HL-60 (cell line): Measurements from ENCODE around the gene KIF12.

Experiments used
- DNase-seq, 2 experiments: peaks; one replicate each; pipeline ENCODE4 v3.0.0-alpha.2; 2010 to 2020; ENCODE audit warnings: low read depth in 1 of 2, low spot score in 1 of 2
- H3K27ac ChIP-seq: fragments of 250-450 bp; sonication (Bioruptor Pico); replicated peaks from 2 replicates; pipeline ENCODE4 v1.5.1; 2020; ENCODE audit warnings: mild to moderate bottlenecking, moderate library complexity
- H3K27me3 ChIP-seq: fragments of 250-450 bp; sonication (Bioruptor Pico); 2 replicates; pipeline ENCODE4 v1.5.1; 2021; ENCODE audit warnings: mild to moderate bottlenecking, moderate library complexity; ENCODE audit not compliant: insufficient read depth, poor library complexity, severe bottlenecking
- H3K4me3 ChIP-seq: replicated peaks from 2 replicates; pipeline ENCODE4 v1.5.1; 2011; ENCODE audit warnings: mild to moderate bottlenecking, control low read depth, low read length; ENCODE audit not compliant: insufficient read depth
- GABPA ChIP-seq: IDR thresholded peaks from 2 replicates; pipeline ENCODE4 v1.6.1; 2012; ENCODE audit warnings: low read depth
- POLR2AphosphoS5 ChIP-seq: IDR thresholded peaks from 2 replicates; pipeline ENCODE4 v1.6.1; 2012; ENCODE audit warnings: low read depth
- SPI1 ChIP-seq: IDR thresholded peaks from 2 replicates; pipeline ENCODE4 v1.6.1; 2012; ENCODE audit warnings: low read depth, mild to moderate bottlenecking, borderline replicate concordance
- TF ChIP-seq, protein P1 (sequence below): IDR thresholded peaks from one replicate; pipeline ENCODE4 v1.5.1; 2011; ENCODE audit warnings: low read length, control low read depth, inconsistent platforms; ENCODE audit not compliant: insufficient read depth
- TF ChIP-seq, protein P2 (sequence below): IDR thresholded peaks from 2 replicates; pipeline ENCODE4 v1.6.1; 2012; ENCODE audit warnings: low read depth; ENCODE audit not compliant: insufficient replicate concordance

The KIF12 gene

DNA sequence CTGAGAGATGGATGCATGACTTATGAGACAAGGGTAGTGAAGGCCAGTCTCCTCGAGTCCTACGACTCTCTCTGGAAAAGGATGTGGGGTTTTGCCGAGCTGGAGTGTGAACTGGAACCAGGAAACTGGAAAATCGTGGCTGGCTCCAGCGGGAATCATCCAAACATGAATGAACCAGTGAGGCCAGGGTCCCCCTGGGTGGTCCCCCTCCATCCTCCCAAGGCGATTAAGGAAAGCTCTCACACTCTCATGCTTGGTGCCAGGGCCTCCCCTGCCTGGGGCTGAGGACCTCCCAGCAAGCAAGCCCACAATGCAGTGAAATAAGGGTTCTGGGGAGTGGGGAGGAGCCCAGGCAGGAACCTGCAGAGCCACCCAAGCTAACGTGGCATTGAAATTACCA, 11.4 kb downstream of the KIF12 start:
- Histone ChIP-seq H3K27ac (no peak overlapping the region), H3K4me3 (no peak overlapping the region), H3K27me3 (no peaks in the 10 kb centered on the region)
- TF ChIP-seq POLR2AphosphoS5 (no peak), SPI1 (no peak), GABPA (no peak)
- TF ChIP-seq, protein P1, sequence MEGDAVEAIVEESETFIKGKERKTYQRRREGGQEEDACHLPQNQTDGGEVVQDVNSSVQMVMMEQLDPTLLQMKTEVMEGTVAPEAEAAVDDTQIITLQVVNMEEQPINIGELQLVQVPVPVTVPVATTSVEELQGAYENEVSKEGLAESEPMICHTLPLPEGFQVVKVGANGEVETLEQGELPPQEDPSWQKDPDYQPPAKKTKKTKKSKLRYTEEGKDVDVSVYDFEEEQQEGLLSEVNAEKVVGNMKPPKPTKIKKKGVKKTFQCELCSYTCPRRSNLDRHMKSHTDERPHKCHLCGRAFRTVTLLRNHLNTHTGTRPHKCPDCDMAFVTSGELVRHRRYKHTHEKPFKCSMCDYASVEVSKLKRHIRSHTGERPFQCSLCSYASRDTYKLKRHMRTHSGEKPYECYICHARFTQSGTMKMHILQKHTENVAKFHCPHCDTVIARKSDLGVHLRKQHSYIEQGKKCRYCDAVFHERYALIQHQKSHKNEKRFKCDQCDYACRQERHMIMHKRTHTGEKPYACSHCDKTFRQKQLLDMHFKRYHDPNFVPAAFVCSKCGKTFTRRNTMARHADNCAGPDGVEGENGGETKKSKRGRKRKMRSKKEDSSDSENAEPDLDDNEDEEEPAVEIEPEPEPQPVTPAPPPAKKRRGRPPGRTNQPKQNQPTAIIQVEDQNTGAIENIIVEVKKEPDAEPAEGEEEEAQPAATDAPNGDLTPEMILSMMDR = no peak
- TF ChIP-seq, protein P2, sequence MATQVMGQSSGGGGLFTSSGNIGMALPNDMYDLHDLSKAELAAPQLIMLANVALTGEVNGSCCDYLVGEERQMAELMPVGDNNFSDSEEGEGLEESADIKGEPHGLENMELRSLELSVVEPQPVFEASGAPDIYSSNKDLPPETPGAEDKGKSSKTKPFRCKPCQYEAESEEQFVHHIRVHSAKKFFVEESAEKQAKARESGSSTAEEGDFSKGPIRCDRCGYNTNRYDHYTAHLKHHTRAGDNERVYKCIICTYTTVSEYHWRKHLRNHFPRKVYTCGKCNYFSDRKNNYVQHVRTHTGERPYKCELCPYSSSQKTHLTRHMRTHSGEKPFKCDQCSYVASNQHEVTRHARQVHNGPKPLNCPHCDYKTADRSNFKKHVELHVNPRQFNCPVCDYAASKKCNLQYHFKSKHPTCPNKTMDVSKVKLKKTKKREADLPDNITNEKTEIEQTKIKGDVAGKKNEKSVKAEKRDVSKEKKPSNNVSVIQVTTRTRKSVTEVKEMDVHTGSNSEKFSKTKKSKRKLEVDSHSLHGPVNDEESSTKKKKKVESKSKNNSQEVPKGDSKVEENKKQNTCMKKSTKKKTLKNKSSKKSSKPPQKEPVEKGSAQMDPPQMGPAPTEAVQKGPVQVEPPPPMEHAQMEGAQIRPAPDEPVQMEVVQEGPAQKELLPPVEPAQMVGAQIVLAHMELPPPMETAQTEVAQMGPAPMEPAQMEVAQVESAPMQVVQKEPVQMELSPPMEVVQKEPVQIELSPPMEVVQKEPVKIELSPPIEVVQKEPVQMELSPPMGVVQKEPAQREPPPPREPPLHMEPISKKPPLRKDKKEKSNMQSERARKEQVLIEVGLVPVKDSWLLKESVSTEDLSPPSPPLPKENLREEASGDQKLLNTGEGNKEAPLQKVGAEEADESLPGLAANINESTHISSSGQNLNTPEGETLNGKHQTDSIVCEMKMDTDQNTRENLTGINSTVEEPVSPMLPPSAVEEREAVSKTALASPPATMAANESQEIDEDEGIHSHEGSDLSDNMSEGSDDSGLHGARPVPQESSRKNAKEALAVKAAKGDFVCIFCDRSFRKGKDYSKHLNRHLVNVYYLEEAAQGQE = no peak
- DNase-seq = no peak

DNA sequence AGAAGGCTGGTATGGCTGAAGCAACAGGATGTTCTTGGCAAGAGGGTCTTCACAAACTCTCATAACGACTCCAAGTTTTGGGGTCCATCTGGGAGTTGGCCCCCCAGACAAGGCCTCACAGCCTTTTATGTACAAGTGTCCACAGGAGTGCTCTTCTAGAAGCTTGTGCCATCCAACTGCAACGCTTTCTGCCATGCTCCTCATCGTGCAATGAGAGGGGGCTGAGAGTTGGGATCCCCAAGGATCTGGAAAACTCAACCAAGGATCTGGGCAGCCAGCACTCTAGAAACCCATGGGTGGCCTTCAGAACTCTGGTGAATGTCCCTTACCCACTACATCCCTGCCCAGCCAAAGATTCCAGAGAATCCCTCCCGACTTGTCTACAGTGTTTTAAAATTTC, 12.5 kb downstream of the KIF12 start:
- no peak overlapping the region for H3K27ac ChIP-seq
- no peak for TF ChIP-seq GABPA
- TF ChIP-seq, protein P2 = no peak
- TF ChIP-seq SPI1 = no peak
- TF ChIP-seq, protein P1 = no peak
- TF ChIP-seq POLR2AphosphoS5 = no peak
- no peak for DNase-seq
- no peak overlapping the region for H3K4me3 ChIP-seq
- no peaks in the 10 kb centered on the region for H3K27me3 ChIP-seq

DNA sequence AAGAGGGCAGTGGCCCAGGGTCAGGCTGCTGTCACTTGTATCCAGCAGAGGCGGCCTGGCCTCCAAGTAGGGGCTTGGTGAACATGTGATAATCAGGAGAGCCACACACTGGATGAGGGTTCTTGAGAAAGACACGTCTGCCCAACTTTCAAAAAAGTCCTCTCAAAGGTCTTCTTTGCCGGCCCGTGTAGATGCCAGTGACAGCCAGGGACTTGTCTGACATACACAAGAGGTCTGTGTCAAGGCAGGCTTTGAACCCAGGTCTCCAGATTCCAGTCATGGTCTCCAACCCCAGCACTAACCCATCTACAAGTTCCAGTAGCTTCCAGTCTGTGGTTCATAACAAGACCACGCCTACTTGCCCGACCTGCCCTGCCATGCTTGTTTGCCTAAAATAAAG, 13.1 kb downstream of the KIF12 start:
- TF ChIP-seq SPI1 = no peak
- TF ChIP-seq, protein P2 = no peak
- TF ChIP-seq POLR2AphosphoS5 = no peak
- TF ChIP-seq, protein P1 = no peak
- no peak for TF ChIP-seq GABPA
- H3K27ac ChIP-seq = no peak overlapping the region
- DNase-seq = no peak
- no peaks in the 10 kb centered on the region for H3K27me3 ChIP-seq
- no peak overlapping the region for H3K4me3 ChIP-seq
